ENCODE results near the gene PTH1R. TPM values are rescaled to one million over a fixed set of nuclear protein-coding genes. Genes with fewer than 3 reads are reported as not detected.

PTH1R gene
- total RNA-seq, 1 experiment from 2014 or later: 1.0 TPM

GRCh38 chr3:46939578-46940445 is 62.3 kb downstream of the PTH1R start:
- H4K5ac ChIP-seq (ENCODE audit: insufficient read length, low read depth, low read length): no peak overlapping the region
- H3K79me1 ChIP-seq (ENCODE audit: insufficient read depth, low read depth, low read length, poor library complexity, severe bottlenecking): peaks cover 6% of the 10 kb centered on the region
- Mint-ChIP-seq H3K27me3 (ENCODE audit: low read depth) (no peaks in the 10 kb centered on the region), H3K27ac (peak overlapping the region in 1 of 3 experiments; percentile 91; a peak in 3 of 7 replicates), H3K9me3 (no peaks in the 10 kb centered on the region), H3K4me1 (peaks cover 45% of the 10 kb centered on the region in 2 experiments), H3K4me3 (no peak overlapping the region), H3K36me3 (ENCODE audit: insufficient read depth in 1 of 3, low read depth in 3 of 3) (peaks cover 20 to 41% (median 38%) of the 10 kb centered on the region in 3 experiments; a peak in 6 of 7 replicates)
- no peak overlapping the region for H2AK5ac ChIP-seq (ENCODE audit: insufficient read length, low read length)
- no peak overlapping the region for H3K27ac ChIP-seq (ENCODE audit: insufficient read length, low read depth, low read length)
- H2BK20ac ChIP-seq (ENCODE audit: low read depth, low read length, poor library complexity, severe bottlenecking): no peak overlapping the region
- H3K4me1 ChIP-seq (ENCODE audit: insufficient read depth, low read length): peaks cover 8% of the 10 kb centered on the region; the same call in 1 of the 2 replicates
- no peak overlapping the region for H2BK120ac ChIP-seq (ENCODE audit: low read depth, low read length, poor library complexity, severe bottlenecking)
- H4K20me1 ChIP-seq (ENCODE audit: control insufficient read depth, insufficient read depth, insufficient read length): no peaks in the 10 kb centered on the region
- H3K23me2 ChIP-seq (ENCODE audit: insufficient read length, low read depth, low read length, poor library complexity, severe bottlenecking): no peaks in the 10 kb centered on the region
- H3T11ph ChIP-seq (ENCODE audit: low read length): no peak overlapping the region
- H4K91ac ChIP-seq (ENCODE audit: insufficient read length, low read depth, low read length): no peak overlapping the region
- no peak for DNase-seq
- peaks cover 4% of the 10 kb centered on the region; the same call in 1 of the 2 replicates for H3K79me2 ChIP-seq (ENCODE audit: insufficient read depth, low read length)
- H4K8ac ChIP-seq (replicated peaks; ENCODE audit: insufficient read length, low read depth, low read length): no peak overlapping the region
- H3K27me3 ChIP-seq (ENCODE audit: insufficient read depth, low read length): no peaks in the 10 kb centered on the region
- H3K9ac ChIP-seq (ENCODE audit: extremely low read depth, insufficient read length, low read length): no peak overlapping the region
- H3K18ac ChIP-seq (ENCODE audit: insufficient read length, low read depth, low read length): no peak overlapping the region
- H3K4ac ChIP-seq (ENCODE audit: low read depth, low read length): no peak overlapping the region
- H3K4me2 ChIP-seq (ENCODE audit: insufficient read depth, insufficient read length, low read length): no peak overlapping the region
- H2BK12ac ChIP-seq (ENCODE audit: insufficient read length, low read depth, low read length): no peak overlapping the region
- no peaks in the 10 kb centered on the region for H3K9me3 ChIP-seq (ENCODE audit: control insufficient read depth, low read depth, low read length)
- H2AFZ ChIP-seq (ENCODE audit: low read length): no peak overlapping the region
- no peak overlapping the region for H3K14ac ChIP-seq (ENCODE audit: insufficient read depth, low read length)
- no CpG with 5 or more reads among the region's 12 CpGs for WGBS (ENCODE audit: extremely low coverage, insufficient read length, low lambda C conversion rate)
- H2BK15ac ChIP-seq (ENCODE audit: low read depth, low read length): no peak overlapping the region
- no peak overlapping the region for H2BK5ac ChIP-seq (ENCODE audit: insufficient read length, low read length)
- TF ChIP-seq, protein P1, sequence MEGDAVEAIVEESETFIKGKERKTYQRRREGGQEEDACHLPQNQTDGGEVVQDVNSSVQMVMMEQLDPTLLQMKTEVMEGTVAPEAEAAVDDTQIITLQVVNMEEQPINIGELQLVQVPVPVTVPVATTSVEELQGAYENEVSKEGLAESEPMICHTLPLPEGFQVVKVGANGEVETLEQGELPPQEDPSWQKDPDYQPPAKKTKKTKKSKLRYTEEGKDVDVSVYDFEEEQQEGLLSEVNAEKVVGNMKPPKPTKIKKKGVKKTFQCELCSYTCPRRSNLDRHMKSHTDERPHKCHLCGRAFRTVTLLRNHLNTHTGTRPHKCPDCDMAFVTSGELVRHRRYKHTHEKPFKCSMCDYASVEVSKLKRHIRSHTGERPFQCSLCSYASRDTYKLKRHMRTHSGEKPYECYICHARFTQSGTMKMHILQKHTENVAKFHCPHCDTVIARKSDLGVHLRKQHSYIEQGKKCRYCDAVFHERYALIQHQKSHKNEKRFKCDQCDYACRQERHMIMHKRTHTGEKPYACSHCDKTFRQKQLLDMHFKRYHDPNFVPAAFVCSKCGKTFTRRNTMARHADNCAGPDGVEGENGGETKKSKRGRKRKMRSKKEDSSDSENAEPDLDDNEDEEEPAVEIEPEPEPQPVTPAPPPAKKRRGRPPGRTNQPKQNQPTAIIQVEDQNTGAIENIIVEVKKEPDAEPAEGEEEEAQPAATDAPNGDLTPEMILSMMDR (conservative IDR thresholded peaks at IDR 0.05): no peak
- no peak overlapping the region for H3K56ac ChIP-seq (ENCODE audit: insufficient read length, low read depth, low read length)
- H3K23ac ChIP-seq (ENCODE audit: insufficient read length, low read depth, low read length): no peak overlapping the region

Data from H9 (cell line).